H1 (cell line): Measurements from ENCODE around the gene SPATA33. TPM values are rescaled to one million over a fixed set of nuclear protein-coding genes. Genes with fewer than 3 reads are reported as not detected.

Experiments used
- CTCF ChIA-PET: fragments of 300-600 bp; sonication (Branson Sonifier 250); formaldehyde crosslinking; loops from one replicate; lab custom pipeline; 2021; ENCODE audit not compliant: partially characterized antibody; lab: Charles Lee
- POLR2A ChIA-PET: fragments of 300-600 bp; sonication (Branson Sonifier 250); formaldehyde crosslinking; loops from one replicate; lab custom pipeline; 2021; ENCODE audit warnings: inconsistent platforms; ENCODE audit not compliant: partially characterized antibody; lab: Charles Lee
- DNase-seq, 2 experiments: peaks; one replicate each; pipeline versions ENCODE4 v3.0.0 to v3.0.0-alpha.2; 2010 to 2022; ENCODE audit warnings: low spot score in 2 of 2, low read depth in 1 of 2, mixed read lengths in 1 of 2
- FAIRE-seq: peaks from 2 replicates; lab custom pipeline; 2011; peaks lifted over from hg19 to GRCh38; lab: Jason Lieb, UNC
- H2AFZ ChIP-seq: 2 replicates; pipeline ENCODE4 v1.8.1; 2012; ENCODE audit warnings: low read length, inconsistent platforms
- H2AK5ac ChIP-seq: 2 replicates; pipeline ENCODE4 v1.6.1; 2013; ENCODE audit warnings: low read depth, low read length
- H2BK120ac ChIP-seq: replicated peaks from 2 replicates; pipeline ENCODE3; 2013; ENCODE audit warnings: low read depth, low read length, inconsistent platforms
- H2BK12ac ChIP-seq: 2 replicates; pipeline ENCODE4 v1.6.1; 2013; ENCODE audit warnings: low read depth, low read length
- H2BK15ac ChIP-seq: 2 replicates; pipeline ENCODE4 v1.6.1; 2013; ENCODE audit warnings: low read length
- H2BK20ac ChIP-seq: 2 replicates; pipeline ENCODE4 v1.6.1; 2013; ENCODE audit warnings: low read length
- H2BK5ac ChIP-seq: 2 replicates; pipeline ENCODE4 v1.6.1; 2013; ENCODE audit warnings: low read depth, low read length
- H3K14ac ChIP-seq: 2 replicates; pipeline ENCODE4 v1.6.1; 2013; ENCODE audit warnings: inconsistent platforms; ENCODE audit not compliant: insufficient read length
- H3K18ac ChIP-seq: 2 replicates; pipeline ENCODE4 v1.6.1; 2013; ENCODE audit warnings: low read length; ENCODE audit errors: extremely low read depth
- H3K23ac ChIP-seq: 2 replicates; pipeline ENCODE4 v1.6.1; 2013; ENCODE audit warnings: inconsistent platforms; ENCODE audit not compliant: insufficient read length
- H3K23me2 ChIP-seq: 2 replicates; pipeline ENCODE4 v1.6.1; 2013; ENCODE audit warnings: low read depth, low read length
- H3K27ac ChIP-seq: 2 replicates; pipeline ENCODE4 v1.6.1; 2011; ENCODE audit warnings: low read depth, low read length, inconsistent platforms
- H3K27me3 ChIP-seq, 4 experiments: replicated peaks in 1 of 4; 1 replicate in 1 of 4; 2 replicates in 3 of 4; pipeline versions ENCODE4 v1.6.1 to v1.8.1; 2011 to 2013; ENCODE audit warnings: low read length in 3 of 4, mild to moderate bottlenecking in 3 of 4, inconsistent platforms in 2 of 4, mixed read lengths in 2 of 4, moderate library complexity in 1 of 4; ENCODE audit not compliant: control insufficient read depth in 3 of 4, insufficient read depth in 3 of 4; ENCODE audit errors: extremely low read depth in 1 of 4
- H3K36me3 ChIP-seq, 4 experiments: 2 replicates each; pipeline versions ENCODE4 v1.6.1 to v1.8.1; 2011 to 2013; ENCODE audit warnings: mild to moderate bottlenecking in 4 of 4, low read length in 3 of 4, moderate library complexity in 2 of 4, control low read depth in 1 of 4, inconsistent platforms in 1 of 4; ENCODE audit not compliant: insufficient read depth in 4 of 4, control insufficient read depth in 2 of 4
- H3K4ac ChIP-seq: replicated peaks from 2 replicates; pipeline ENCODE3; 2013; ENCODE audit warnings: low read length, low read depth, mixed read lengths, inconsistent platforms; ENCODE audit not compliant: insufficient read length
- H3K4me1 ChIP-seq, 4 experiments: replicated peaks in 1 of 4; 1 replicate in 1 of 4; 2 replicates in 3 of 4; pipeline versions ENCODE4 v1.6.1 to v1.8.1; 2011 to 2013; ENCODE audit warnings: low read length in 3 of 4, inconsistent platforms in 2 of 4, mixed read lengths in 1 of 4; ENCODE audit not compliant: insufficient read depth in 4 of 4, control insufficient read depth in 3 of 4
- H3K4me2 ChIP-seq, 2 experiments: 2 replicates each; pipeline versions ENCODE4 v1.6.1 to v1.8.1; 2011 to 2013; ENCODE audit warnings: low read depth in 2 of 2, low read length in 2 of 2, control low read depth in 1 of 2, inconsistent platforms in 1 of 2, mild to moderate bottlenecking in 1 of 2; ENCODE audit not compliant: insufficient read depth in 1 of 2
- H3K4me3 ChIP-seq, 4 experiments: fragments of 200-600, 300-600 bp in 1 of 4; sonication (generic), shearing (Covaris generic), sonication (Bioruptor Twin) in 1 of 4; 2 replicates each; pipeline versions ENCODE4 v1.5.1 to v1.8.1; 2011 to 2016; ENCODE audit warnings: low read length in 4 of 4, low read depth in 3 of 4, control low read depth in 2 of 4, inconsistent platforms in 2 of 4, mild to moderate bottlenecking in 2 of 4, mixed read lengths in 1 of 4, moderate library complexity in 1 of 4; ENCODE audit not compliant: insufficient read depth in 2 of 4; ENCODE audit errors: extremely low read depth in 1 of 4
- H3K56ac ChIP-seq: replicated peaks from 2 replicates; pipeline ENCODE3; 2013; ENCODE audit warnings: low read depth, mild to moderate bottlenecking, mixed read lengths, low read length, inconsistent platforms; ENCODE audit not compliant: insufficient read length
- H3K79me1 ChIP-seq: 2 replicates; pipeline ENCODE4 v1.6.1; 2013; ENCODE audit warnings: low read depth, low read length, control low read depth
- H3K79me2 ChIP-seq, 2 experiments: 2 replicates each; pipeline versions ENCODE4 v1.6.1 to v1.8.1; 2012 to 2013; ENCODE audit warnings: low read length in 2 of 2, mild to moderate bottlenecking in 2 of 2, inconsistent platforms in 1 of 2; ENCODE audit not compliant: insufficient read depth in 2 of 2, control insufficient read depth in 1 of 2
- H3K9ac ChIP-seq, 4 experiments: replicated peaks in 1 of 4; 1 replicate in 1 of 4; 2 replicates in 3 of 4; pipeline versions ENCODE4 v1.6.1 to v1.8.1; 2011 to 2013; ENCODE audit warnings: low read depth in 3 of 4, low read length in 3 of 4, control low read depth in 2 of 4, mild to moderate bottlenecking in 2 of 4, moderate library complexity in 2 of 4, inconsistent platforms in 1 of 4; ENCODE audit errors: extremely low read depth in 1 of 4
- H3K9me3 ChIP-seq, 2 experiments: 2 replicates each; pipeline versions ENCODE4 v1.6.1 to v1.8.1; 2012 to 2013; ENCODE audit warnings: mild to moderate bottlenecking in 2 of 2, moderate library complexity in 2 of 2, control low read depth in 1 of 2, inconsistent platforms in 1 of 2, low read depth in 1 of 2, low read length in 1 of 2, mixed read lengths in 1 of 2; ENCODE audit not compliant: insufficient read depth in 2 of 2
- H4K20me1 ChIP-seq, 2 experiments: replicated peaks in 1 of 2; 2 replicates each; pipeline versions ENCODE3 to v1.8.1; 2011 to 2013; ENCODE audit warnings: inconsistent platforms in 2 of 2, low read length in 2 of 2, mild to moderate bottlenecking in 1 of 2; ENCODE audit not compliant: insufficient read depth in 2 of 2, control insufficient read depth in 1 of 2
- H4K5ac ChIP-seq: 2 replicates; pipeline ENCODE4 v1.6.1; 2013; ENCODE audit warnings: low read length, low read depth, mixed read lengths, inconsistent platforms; ENCODE audit not compliant: insufficient read length
- H4K8ac ChIP-seq: 2 replicates; pipeline ENCODE4 v1.8.0; 2013; ENCODE audit warnings: mild to moderate bottlenecking, moderate library complexity, low read length, inconsistent platforms; ENCODE audit not compliant: insufficient read depth; ENCODE audit errors: extremely low read depth
- H4K91ac ChIP-seq: replicated peaks from 2 replicates; pipeline ENCODE3; 2013; ENCODE audit warnings: low read length, mixed read lengths, inconsistent platforms; ENCODE audit not compliant: insufficient read length
- CHD1 ChIP-seq: IDR thresholded peaks from 2 replicates; pipeline ENCODE4 v1.6.1; 2012; ENCODE audit warnings: low read depth, low read length, improper control_type of control experiment
- FOSL1 ChIP-seq: IDR thresholded peaks from 2 replicates; pipeline ENCODE4 v1.6.1; 2011; ENCODE audit warnings: mild to moderate bottlenecking, low read depth, low read length, moderate library complexity; ENCODE audit not compliant: insufficient read depth
- HDAC2 ChIP-seq, 2 experiments: fragments of 300-600 bp in 1 of 2; sonication (generic) in 1 of 2; IDR thresholded peaks; 2 replicates each; pipeline ENCODE4 v1.6.1; 2011 to 2012; ENCODE audit warnings: low read depth in 2 of 2, low read length in 2 of 2, mild to moderate bottlenecking in 2 of 2, moderate library complexity in 2 of 2, borderline replicate concordance in 1 of 2, inconsistent platforms in 1 of 2
- NRF1 ChIP-seq: IDR thresholded peaks from 2 replicates; pipeline ENCODE4 v1.6.1; 2011; ENCODE audit warnings: mild to moderate bottlenecking, low read depth, low read length, improper control_type of control experiment
- SAP30 ChIP-seq: fragments of 300-600 bp; sonication (generic); IDR thresholded peaks from 2 replicates; pipeline ENCODE4 v1.7.1; 2012; ENCODE audit warnings: low read length, moderate library complexity, mild to moderate bottlenecking, inconsistent platforms; ENCODE audit not compliant: insufficient read depth, insufficient replicate concordance
- SP2 ChIP-seq: IDR thresholded peaks from 2 replicates; pipeline ENCODE4 v1.6.1; 2012; ENCODE audit warnings: mild to moderate bottlenecking, low read length, inconsistent platforms
- TAF1 ChIP-seq: IDR thresholded peaks from 2 replicates; pipeline ENCODE4 v1.6.1; 2011; ENCODE audit warnings: mild to moderate bottlenecking, low read depth, low read length
- TBP ChIP-seq: IDR thresholded peaks from 2 replicates; pipeline ENCODE4 v1.6.1; 2011; ENCODE audit warnings: low read depth, low read length, improper control_type of control experiment
- TCF12 ChIP-seq: IDR thresholded peaks from 2 replicates; pipeline ENCODE4 v1.6.1; 2011; ENCODE audit warnings: low read depth, mild to moderate bottlenecking, low read length
- WGBS, 2 experiments: shearing (Covaris generic) in 1 of 2; methylation state at CpG; one replicate each; pipeline versions ENCODE4 v1.1.6 to v1.1.7; 2013 to 2015; ENCODE audit warnings: low lambda C conversion rate in 2 of 2, mixed read lengths in 2 of 2, inconsistent platforms in 1 of 2, low coverage in 1 of 2, missing lambda C conversion rate in 1 of 2; ENCODE audit not compliant: insufficient replicate concordance in 2 of 2, insufficient coverage in 1 of 2, insufficient read length in 1 of 2; ENCODE audit errors: extremely low coverage in 1 of 2, missing lambda C conversion rate in 1 of 2; 5-methylcytosine and 5-hydroxymethylcytosine counted together
- polyA plus RNA-seq, 7 experiments: library from polyadenylated mRNA; depleted of rRNA in 3 of 7; stranded (reverse) in 5 of 7; unstranded in 2 of 7; fragments of >200 nt in 5 of 7; fragments of 200-250 nt in 2 of 7; gene quantifications; 1 replicate in 5 of 7; 2 replicates in 1 of 7; 4 replicates in 1 of 7; pipeline versions ENCODE4 v1.2.1 to v1.2.3, GENCODE V29; 2011 to 2013; ENCODE audit warnings: missing spikeins in 2 of 7, mixed read lengths in 2 of 7
- total RNA-seq: library from RNA; stranded (reverse); fragmentation: NEBNext Ultra II Directional; extraction: Animal tissue kit (Norgen Biotek cat#: 25700); gene quantifications from 2 replicates; pipeline ENCODE4 v1.2.1, GENCODE V29; 2021
- TF ChIP-seq, protein P1 (sequence below): IDR thresholded peaks from 2 replicates; pipeline ENCODE4 v1.6.1; 2012; ENCODE audit warnings: low read length, inconsistent platforms

The SPATA33 gene
- total and polyA plus RNA-seq, 2 of the 8 experiments (the other 6 are each of a cell fraction or from before 2014, with no cell fraction given): 5.4 to 16.9 TPM

DNA sequence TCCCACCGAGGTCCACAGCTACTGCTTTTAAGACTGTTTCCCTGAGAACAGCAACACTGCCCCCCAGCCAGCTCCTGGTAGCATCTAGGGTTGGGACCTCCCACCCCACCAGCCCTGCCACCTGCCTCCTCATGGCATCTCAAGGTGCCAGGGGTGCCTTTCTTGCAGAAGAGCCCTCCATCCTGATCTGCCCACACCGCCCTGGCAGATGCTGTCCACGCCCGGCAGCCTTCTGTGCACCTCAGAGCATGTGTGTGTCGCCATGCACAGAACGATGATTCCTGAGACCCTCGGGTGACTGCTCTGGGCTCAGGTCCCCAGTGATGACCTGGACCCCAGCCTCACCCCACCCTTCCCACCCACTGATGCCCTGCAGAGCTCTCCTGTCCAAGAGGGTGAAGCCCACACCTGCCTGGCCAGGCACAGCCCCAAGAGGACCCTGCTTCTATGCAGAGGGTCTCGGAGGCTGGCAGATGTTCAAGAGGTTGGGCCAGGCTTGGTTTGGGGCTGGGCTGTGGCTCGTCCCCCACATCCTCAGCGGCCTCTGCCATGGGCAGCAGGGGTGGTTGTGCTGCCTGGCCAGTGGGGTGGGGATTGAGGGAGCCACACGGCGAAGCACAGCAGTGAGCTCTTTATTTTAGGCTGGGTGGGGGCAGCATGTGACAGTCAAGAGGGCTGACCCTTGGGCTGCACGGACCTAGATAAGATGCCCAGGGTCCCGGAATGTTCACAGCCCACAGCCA is 49.1 kb downstream of the SPATA33 start:
- H2AFZ ChIP-seq: no peak overlapping the region
- FAIRE-seq: no peak
- TF ChIP-seq CHD1: no peak
- no peak for TF ChIP-seq TBP
- TF ChIP-seq SP2: no peak
- TF ChIP-seq FOSL1: no peak
- no peak for TF ChIP-seq TCF12
- TF ChIP-seq HDAC2 (IDR thresholded peaks at IDR 0.05; ENCODE audit: borderline replicate concordance in 1 of 2, low read depth in 2 of 2, low read length in 2 of 2): no peak
- no peak for TF ChIP-seq NRF1
- no peak for TF ChIP-seq TAF1
- TF ChIP-seq, protein P1, sequence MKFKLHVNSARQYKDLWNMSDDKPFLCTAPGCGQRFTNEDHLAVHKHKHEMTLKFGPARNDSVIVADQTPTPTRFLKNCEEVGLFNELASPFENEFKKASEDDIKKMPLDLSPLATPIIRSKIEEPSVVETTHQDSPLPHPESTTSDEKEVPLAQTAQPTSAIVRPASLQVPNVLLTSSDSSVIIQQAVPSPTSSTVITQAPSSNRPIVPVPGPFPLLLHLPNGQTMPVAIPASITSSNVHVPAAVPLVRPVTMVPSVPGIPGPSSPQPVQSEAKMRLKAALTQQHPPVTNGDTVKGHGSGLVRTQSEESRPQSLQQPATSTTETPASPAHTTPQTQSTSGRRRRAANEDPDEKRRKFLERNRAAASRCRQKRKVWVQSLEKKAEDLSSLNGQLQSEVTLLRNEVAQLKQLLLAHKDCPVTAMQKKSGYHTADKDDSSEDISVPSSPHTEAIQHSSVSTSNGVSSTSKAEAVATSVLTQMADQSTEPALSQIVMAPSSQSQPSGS: no peak
- TF ChIP-seq SAP30: no peak

More for the DNA sequence above, 49.1 kb downstream of the SPATA33 start:
- POLR2A ChIA-PET: interaction anchor here (0.6 to 16.7 kb wide), 9 partner anchors 10 to 217 kb away, joined by 3 to 193 read pairs (median 4); partner anchors contain the start of genes TCF25, TUBB3 and VPS9D1
- Histone ChIP-seq H4K20me1 (peaks cover 0 to 5% of the 10 kb centered on the region in 2 experiments), H4K8ac (peak overlapping the region; percentile 93), H3K9ac (no peak overlapping the region), H2BK20ac (no peak overlapping the region), H3K56ac (no peak overlapping the region), H3K14ac (no peak overlapping the region), H3K18ac (no peak overlapping the region), H3K4me2 (peak overlapping the region in 1 of 2 experiments; percentile 46; a peak in 2 of 4 replicates), H3K36me3 (no peaks in the 10 kb centered on the region), H2BK12ac (no peak overlapping the region; the same call in 1 of the 2 replicates), H3K4ac (no peak overlapping the region), H3K9me3 (no peaks in the 10 kb centered on the region), H3K27ac (no peak overlapping the region), H3K23ac (no peak overlapping the region), H3K79me1 (no peaks in the 10 kb centered on the region), H2BK120ac (no peak overlapping the region), H3K79me2 (no peaks in the 10 kb centered on the region), H4K5ac (no peak overlapping the region), H3K23me2 (peaks cover 1% of the 10 kb centered on the region; the same call in 1 of the 2 replicates), H3K27me3 (peaks cover 0 to 9% (median 2%) of the 10 kb centered on the region in 4 experiments; a peak in 3 of 7 replicates), H2BK5ac (no peak overlapping the region), H3K4me3 (peak overlapping the region in 1 of 4 experiments; percentile 22; a peak in 2 of 8 replicates), H4K91ac (no peak overlapping the region), H3K4me1 (peaks cover 0 to 18% (median 11%) of the 10 kb centered on the region in 4 experiments; a peak in 6 of 7 replicates), H2AK5ac (no peak overlapping the region), H2BK15ac (no peak overlapping the region; the same call in 1 of the 2 replicates)
- CTCF ChIA-PET: interaction anchor here (0.6 to 7.2 kb wide), 42 partner anchors 8 to 906 kb away, joined by 3 to 69 read pairs (median 4); partner anchors contain the start of genes FANCA and VPS9D1
- no peak for DNase-seq
- 95% methylated on average over 14 of the region's 14 CpGs; no CpG with 5 or more reads in 1 of the 2 experiments for WGBS, 2 experiments
